Superior temporal gyrus (tissue), 1 donor: ENCODE results near the gene ESYT1.
A peak's percentile ranks its signal among the peaks of the same experiment; 100 is the strongest.

Experiments used
- DNase-seq: peaks from one replicate; pipeline ENCODE4 v3.0.0-alpha.2; 2016; ENCODE audit errors: extremely low spot score

The ESYT1 gene

DNA sequence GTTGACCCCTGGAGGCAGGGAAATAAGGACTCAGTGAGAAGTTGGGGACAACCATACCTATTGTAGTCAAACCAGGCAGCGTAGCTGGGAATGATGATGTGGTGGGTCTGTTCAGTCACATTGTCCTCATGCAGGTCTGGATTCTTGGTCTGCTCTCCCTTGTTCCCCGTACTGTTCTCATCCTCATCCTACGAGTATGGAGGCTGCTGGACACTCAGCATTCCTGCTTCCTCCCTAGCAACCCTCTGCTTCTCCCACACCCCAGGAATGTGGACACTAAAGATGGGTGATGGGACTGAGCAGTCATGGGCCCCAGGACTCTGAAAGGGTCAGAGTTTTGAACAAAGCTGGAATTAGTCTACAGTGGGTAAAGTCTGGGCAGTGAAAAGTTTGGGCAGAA is 50.3 kb downstream of the ESYT1 start:
- DNase-seq, result no peak

DNA sequence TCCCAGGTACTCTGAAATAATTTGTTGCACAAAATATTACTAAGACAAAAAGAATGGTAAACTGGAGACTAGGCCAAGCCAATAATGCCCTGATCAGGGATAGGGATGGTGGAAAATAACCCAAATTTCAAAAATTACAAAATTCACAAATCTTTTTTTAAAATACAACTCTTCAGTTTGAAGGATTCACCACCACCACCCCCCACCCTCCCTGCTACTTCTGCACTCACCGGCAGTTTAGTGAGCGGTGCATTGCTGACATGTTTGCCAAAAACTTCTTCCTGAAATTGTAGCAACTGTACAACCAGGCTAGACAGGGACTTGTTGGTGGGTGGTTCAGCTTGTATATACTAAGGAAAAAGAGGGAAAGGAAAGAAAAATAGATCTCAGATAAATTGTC is 58.9 kb downstream of the ESYT1 start:
- DNase-seq, result no peak

DNA sequence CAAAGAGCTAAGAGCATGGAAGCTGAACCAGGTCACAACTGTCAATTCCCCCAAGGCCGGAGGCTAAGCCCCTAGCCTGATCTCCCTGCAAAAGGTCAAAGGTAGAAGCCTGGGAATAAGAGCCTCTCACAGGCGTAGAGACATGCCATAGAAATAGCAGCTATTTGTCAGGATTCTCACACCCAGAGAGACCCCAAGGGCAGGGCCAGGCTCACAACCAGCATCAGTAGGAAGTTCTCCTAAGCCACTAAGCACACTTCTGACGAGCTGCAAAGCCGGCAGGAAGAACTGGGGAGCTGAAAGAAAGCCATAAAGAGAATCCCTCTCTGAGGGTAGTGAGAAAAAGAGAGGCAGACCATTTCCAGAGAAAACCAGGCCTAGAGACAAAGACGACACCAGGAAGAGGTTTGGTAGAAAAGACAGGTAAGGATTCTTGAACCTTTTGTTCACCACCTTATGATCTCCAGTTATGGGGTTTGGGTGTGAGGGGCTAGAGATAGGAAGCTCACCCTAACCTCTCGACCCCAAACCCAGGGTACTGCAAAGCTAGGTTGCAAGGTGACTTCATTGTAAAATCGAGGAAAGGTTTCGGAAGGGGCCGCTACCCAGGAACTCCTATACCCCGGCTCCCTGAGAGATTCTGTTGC is 60.2 kb downstream of the ESYT1 start:
- no peak for DNase-seq

DNA sequence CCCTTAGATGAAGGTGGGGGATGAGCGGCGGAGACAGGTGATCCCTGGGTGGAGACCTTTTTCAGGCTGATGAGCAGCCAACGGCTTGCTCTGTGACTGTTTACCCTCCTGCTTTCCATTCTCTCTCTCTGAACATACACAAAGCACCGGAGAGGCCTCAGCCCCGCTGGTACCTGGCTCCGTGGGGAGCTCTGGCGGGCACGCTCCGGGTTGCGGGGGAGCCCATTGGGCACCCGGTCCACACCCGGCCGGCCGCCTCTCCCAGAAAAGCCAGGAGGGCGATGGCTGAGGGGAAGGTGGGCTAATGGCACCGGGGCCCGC is 60.7 kb downstream of the ESYT1 start:
- DNase-seq, result no peak

DNA sequence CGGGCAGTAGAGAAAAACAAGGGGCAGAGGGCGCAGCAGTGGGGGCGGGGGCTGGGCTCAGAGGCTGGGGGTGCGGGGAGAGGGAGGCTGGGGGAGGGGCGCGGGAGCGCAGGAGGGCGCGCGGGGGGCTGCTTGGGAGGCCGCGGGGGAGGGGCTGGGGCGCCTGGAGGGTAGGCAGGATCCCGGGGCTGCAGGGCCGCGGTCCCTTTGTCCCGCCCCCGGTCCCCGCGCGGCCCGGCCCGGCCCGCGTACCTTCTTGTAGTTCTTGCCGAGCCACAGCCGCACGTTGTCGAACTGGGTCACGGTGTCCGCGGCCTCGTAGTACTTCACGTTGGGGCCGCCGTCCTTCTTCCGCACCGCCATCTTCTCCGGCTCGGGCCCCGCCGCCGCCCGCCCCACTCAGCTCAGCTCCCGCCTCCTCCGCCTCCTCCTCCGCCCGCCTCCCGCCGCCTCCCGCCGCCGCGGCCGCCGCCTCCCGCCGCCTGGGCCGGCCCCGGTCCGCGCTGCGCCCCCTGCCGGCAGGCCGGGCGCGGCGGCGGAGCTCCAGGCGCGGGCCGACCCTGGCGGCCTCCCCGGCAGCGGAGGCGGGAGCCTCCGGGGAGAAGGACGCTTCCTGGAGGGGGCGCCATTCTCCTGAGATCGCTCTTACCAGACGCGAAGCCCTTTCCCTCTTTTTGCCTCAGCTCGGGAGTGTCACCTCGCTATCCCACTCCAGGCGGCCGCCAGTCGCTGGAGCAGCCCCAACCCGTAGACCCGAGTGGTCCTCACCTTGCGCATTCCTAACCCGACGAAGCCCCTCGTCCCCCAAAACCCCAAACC is 61.2 kb downstream of the ESYT1 start, which contains the start of gene SMARCC2:
TSS of gene SMARCC2 (minus strand) at position 385 of the 819 bp plus-strand sequence. CDS start at position 363, 22 bp downstream.
- peak; percentile 77 for DNase-seq

DNA sequence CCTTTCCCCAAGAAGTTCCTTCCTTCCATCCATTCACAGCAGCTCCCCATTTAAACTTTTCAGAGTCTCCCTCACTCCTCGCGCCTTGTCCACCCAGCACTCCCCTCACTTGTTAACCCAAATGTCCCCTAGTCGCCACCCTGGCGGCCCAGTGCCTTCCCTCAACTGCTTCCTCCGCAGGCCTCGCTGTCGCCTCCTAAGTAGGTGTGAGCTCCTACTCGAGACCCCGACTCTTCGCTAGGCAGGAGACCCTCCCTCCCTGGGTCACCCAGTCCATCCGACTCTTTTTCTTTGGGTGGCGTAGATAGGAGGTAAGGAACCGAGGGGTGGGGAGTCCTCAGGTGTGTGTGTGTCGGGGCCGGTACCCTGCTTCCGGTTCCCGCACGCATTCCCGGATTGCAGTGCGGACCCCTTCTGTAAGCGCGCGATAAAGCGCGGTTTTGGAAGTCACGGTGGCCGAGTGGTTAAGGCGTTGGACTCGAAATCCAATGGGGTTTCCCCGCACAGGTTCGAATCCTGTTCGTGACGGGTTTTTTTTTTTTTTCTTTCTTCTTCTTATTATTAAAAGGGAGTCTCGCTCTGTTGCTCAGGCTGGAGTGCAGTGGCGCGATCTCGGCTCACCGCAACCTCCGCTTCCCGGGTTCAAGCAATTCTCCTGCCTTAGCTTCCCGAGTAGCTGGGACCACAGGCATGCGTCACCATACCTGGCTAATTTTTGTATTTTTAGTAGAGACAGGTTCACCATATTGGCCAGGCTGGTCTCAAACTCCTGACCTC is 62.0 kb downstream of the ESYT1 start:
- peak; percentile 86 for DNase-seq

DNA sequence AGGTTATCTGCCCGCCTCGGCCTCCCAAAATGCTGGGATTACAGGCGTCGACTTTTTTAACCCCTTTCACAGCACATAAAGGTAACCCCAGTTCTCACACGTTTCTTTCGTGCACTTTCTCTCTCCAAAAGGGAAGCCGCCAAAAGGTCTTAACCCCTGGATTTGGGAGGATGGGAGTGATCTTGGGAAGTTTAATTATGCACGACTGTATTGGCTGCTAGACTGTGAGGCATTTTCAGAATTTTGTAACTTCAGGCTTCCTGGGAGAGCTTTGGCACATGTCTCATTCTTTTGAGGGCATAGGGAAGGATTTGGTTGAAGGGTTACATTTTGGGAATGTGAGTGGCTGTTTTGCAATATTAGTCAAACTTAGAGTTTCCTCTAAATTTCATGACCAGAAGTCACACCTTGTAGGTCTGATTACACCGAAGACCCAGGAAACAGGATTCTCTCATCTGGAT is 62.7 kb downstream of the ESYT1 start:
- no peak for DNase-seq

DNA sequence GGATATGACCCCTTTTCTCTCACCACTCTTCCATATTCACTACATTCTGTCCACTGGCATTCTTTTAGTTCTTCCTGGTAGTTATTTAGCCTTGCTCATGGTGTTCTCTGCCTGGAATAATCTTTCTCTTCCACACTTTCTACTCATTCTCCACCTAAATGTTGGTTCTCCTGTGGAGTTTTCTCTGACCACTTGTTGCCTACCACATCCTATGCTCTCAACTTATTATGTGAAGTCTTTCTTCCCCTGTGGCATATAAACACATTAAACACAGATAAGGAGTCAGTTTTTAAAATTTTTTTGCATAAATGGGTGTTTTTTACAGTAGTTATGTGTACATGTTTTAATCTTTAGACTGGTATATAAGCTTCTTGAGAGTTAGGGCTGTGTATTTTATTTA is 64.5 kb downstream of the ESYT1 start:
- DNase-seq, result no peak

DNA sequence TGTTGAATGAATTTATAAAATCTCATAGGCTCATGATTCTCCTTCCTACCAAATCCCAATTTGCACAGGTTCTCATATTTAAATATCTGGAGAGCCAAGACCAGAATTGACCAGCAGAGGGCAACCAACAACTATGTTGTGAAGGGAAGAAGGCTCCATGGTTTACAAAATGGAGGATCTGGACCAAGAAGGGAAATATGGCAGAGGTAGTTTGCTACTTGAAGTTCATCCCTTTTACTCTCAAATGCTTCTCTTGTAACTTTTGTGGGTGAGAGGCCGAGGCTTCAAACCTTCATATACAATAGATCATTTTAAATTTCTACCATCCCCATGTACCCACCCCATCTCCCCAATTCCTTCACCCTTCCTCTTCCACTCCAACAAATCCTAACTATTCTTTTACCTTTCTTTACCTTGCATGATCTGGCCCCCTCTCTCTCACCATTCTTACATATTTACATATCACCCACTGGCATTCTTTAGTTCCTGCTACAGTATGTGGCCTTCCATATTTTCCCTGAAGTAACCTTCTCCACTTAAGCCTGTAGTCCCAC is 65.0 kb downstream of the ESYT1 start:
- peak; percentile 96 for DNase-seq
